Epithelial cell of esophagus (primary cell): ENCODE results near the gene PNPO.

Experiments used
- DNase-seq: peaks from one replicate; pipeline ENCODE4 v3.0.0; 2010; ENCODE audit warnings: low read depth
- H3K4me3 ChIP-seq: 2 replicates; pipeline ENCODE4 v1.5.1; 2011; ENCODE audit warnings: mild to moderate bottlenecking, low read length, control low read depth
- TF ChIP-seq, protein P1 (sequence below): IDR thresholded peaks from 2 replicates; pipeline ENCODE4 v1.5.1; 2011; ENCODE audit warnings: low read depth, mild to moderate bottlenecking, low read length, control low read depth, inconsistent platforms; ENCODE audit not compliant: insufficient read depth; ENCODE audit errors: missing control alignments

PNPO gene

DNA sequence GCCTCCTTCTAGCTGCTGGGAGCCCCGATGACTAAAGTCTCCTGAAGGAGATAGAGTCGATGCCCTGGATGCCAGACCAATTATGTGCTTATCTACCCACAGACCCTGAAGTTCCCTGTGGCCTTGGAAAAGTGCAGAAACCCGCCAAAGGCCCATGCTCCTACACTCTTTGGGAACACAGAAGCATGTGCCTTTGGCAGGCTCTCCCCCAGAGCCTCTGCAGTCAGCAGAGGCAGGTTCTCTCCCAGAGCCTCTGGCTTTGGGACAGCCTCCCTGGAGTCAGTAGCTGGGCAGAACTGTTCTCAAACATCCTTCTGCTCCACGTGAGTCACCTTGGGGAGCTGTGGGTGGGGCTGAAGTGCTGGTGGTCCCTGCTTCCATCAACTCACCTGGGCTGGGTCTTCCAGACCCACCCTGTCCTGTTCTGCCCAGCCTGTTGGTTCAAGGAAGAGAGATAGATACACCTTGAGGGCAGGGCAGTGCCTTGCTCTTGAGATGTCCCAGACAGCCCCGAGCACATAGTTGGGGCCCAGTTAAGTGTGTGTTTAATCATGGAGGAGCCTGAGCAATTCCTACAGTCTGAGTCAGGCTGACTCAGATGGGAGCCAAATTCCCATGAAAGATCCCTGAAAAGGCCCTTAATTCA is 26.4 kb downstream of the PNPO start:
- H3K4me3 ChIP-seq: no peak overlapping the region
- peak; percentile 96 for DNase-seq
- TF ChIP-seq, protein P1, sequence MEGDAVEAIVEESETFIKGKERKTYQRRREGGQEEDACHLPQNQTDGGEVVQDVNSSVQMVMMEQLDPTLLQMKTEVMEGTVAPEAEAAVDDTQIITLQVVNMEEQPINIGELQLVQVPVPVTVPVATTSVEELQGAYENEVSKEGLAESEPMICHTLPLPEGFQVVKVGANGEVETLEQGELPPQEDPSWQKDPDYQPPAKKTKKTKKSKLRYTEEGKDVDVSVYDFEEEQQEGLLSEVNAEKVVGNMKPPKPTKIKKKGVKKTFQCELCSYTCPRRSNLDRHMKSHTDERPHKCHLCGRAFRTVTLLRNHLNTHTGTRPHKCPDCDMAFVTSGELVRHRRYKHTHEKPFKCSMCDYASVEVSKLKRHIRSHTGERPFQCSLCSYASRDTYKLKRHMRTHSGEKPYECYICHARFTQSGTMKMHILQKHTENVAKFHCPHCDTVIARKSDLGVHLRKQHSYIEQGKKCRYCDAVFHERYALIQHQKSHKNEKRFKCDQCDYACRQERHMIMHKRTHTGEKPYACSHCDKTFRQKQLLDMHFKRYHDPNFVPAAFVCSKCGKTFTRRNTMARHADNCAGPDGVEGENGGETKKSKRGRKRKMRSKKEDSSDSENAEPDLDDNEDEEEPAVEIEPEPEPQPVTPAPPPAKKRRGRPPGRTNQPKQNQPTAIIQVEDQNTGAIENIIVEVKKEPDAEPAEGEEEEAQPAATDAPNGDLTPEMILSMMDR: no peak

DNA sequence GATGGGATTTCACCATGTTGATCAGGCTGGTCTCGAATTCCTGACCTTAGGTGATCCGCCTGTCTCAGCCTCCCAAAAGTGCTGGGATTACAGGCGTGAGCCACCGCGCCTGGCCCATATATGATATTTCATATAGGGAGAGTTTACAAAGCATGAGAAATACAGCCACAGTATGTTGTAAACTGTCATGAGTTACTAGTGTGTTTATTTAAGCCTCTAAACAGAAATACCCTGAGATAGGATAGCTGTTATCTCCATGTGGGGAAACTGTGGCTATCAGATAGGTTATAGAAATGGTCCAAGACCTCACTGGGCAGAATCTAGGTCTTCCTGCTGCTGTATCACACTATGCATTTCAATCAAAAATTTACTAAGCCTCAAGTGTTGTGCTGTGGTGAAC is 27.5 kb downstream of the PNPO start:
- H3K4me3 ChIP-seq: no peak overlapping the region
- DNase-seq: no peak
- TF ChIP-seq, protein P1: no peak

DNA sequence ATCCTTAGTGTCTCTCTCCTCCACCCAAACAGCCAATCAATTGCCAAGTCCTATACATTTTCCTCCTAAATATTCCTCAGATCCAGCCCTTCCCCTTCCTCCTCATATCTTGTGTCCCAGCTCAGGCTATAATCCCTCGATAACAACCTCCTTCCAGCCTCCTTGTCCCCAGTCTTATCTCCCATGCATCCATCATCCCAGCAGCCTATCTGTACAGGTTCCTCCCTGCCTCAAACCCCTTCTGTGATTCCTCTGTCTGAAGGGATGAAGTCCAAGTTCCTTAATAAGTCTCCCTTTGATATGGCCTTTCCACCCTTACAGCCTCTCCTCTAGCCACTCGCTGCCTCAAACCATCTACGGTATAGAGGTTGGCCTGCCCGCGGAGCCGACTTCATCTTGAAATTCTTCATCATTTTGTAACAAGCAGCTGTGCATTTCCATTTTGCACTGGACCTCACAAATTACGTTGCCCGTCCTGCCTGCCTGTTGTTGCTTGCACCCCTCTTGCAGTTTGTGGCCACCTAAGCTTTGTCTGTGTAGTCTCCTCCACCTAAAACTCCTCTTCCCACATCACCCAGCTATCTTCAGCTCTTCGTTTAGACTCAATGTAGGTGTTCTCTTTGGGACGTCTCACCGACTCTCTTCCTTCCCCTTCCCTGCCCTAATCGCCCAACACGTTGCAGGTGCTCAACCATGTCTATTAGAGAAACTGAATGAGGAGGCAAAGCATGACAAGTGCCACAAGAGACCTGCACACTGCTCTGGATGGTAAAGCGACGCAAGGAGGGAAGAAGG is 28.8 kb downstream of the PNPO start:
- TF ChIP-seq, protein P1: no peak
- H3K4me3 ChIP-seq: peak overlapping the region; percentile 10
- DNase-seq: no peak

DNA sequence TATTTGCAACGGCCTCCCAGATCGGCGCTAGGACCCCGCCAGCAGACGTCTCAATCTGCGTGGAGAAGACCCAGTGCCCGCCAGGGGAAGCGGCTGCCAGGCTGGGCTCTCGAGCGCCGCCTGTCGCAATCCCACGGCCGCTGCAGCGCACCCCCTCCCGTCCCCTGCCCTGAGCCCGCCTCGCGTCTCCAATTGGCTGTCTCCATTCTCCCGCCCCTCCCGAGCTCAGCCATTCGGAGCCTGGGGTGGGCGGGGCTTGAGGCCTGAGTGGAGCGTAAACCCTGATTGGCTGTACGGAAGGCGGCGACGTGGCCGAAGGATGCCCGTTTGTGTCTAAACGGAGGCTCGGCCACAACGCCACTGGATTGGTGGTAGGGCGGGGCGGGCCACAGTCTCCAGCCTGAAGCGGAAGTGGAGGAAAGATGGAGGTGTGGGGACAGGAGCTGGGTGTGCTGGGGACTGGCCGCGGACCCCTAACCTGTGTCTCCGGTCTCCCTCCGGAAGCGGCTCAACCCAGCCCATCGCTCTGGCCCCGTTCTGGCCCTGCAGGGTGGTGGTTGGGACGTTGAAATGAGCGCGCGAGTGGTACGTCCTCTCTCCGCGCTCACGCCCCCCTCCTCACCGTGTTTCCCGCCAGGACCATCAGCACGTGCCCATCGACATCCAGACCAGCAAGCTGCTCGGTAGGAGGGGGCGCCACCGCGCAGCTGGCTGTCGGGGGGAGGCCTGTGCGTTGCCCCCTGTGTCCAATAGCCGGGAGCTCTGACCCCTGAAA is 29.5 kb downstream of the PNPO start, which contains the start of gene CDK5RAP3:
Gene CDK5RAP3, plus strand, starts transcription at position 389 of the 775 bp plus-strand sequence. Its CDS starts 34 bp downstream, at position 423.
- peak; percentile 100 for DNase-seq
- H3K4me3 ChIP-seq: peak within 1 kb of the TSS; percentile 94
- TF ChIP-seq, protein P1: peak; percentile 72

DNA sequence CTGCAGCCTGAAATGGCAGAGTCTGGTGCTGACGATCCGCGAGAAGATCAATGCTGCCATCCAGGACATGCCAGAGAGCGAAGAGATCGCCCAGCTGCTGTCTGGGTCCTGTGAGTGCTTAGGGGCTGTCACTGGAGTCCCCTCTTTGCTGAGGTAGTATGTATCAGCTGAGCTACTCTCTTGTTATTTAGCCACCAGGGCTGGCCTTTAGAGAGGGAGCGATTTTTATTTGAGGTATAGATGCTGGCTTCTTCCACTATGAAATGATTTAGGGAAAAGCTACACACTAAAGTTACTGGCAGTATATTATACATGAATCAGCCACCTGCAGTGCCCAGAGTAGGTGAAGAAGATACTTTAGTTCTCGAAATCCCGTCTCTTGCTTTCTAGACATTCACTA is 32.2 kb downstream of the PNPO start:
- H3K4me3 ChIP-seq: no peak overlapping the region
- TF ChIP-seq, protein P1: no peak
- DNase-seq: no peak

DNA sequence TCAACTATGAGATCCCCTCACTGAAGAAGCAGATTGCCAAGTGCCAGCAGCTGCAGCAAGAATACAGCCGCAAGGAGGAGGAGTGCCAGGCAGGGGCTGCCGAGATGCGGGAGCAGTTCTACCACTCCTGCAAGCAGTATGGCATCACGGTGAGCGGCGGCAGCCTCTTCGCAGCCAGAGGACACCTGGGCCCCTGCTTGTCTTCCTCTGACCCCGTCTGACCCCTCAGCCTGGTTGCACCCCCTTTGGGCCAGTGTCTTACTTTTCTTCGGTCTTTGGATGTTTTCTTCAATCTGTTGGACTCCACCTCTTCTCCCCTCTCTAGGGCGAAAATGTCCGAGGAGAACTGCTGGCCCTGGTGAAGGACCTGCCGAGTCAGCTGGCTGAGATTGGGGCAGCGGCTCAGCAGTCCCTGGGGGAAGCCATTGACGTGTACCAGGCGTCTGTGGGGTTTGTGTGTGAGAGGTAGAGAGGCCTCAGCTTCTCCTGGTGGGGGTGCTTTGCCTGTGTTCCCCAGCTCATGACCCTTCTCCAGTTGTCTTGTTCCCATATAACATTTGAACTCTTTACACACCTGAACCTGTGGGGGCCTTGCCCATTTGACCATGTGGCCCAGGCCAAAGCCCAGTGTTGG is 33.9 kb downstream of the PNPO start:
- no peak for DNase-seq
- TF ChIP-seq, protein P1: no peak
- no peak overlapping the region for H3K4me3 ChIP-seq
